Adrenal gland (tissue), 5 donors: ENCODE data around the gene FSD2.

ENCODE experiments used
- POLR2A ChIP-seq, 2 donors: fragments of 450-650 bp; IDR thresholded peaks; one replicate each; pipeline ENCODE4 v1.6.1; 2017; ENCODE audit warnings: antibody characterized with exemption in 2 of 2, mild to moderate bottlenecking in 2 of 2, moderate library complexity in 1 of 2
- TF ChIP-seq, protein P1 (sequence below), 6 experiments: fragments of 450-650 bp in 4 of 6; fragments of 200-600 bp in 2 of 6; sonication (generic) in 1 of 6; IDR thresholded peaks; 1 replicate in 5 of 6; 2 replicates in 1 of 6; pipeline versions ENCODE4 v1.5.1 to v1.8.0; 2016 to 2021; ENCODE audit warnings: antibody characterized with exemption in 6 of 6, mild to moderate bottlenecking in 2 of 6, moderate library complexity in 1 of 6
- donor health status: DM: no; HTN: no; CAD: no.

DNA sequence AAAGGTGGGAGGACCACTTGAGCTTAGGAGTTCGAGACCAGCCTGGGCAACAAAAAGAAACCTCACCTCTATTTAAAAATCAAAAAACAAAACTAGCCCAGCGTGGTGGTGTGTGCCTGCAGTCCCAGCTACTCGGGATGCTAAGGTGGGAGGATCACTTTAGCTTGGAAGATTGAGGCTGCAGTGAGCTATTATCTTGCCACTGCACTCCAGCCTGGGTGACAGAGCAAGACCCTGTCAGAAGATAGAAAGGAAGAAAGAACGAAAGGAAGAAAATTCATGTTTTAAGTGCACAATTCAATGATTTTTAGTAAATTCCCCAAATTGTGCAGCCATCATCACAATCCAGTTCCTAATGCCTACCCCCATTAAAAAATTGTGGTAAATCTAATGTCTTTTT, 7.8 kb downstream of the FSD2 start:
- TF ChIP-seq, protein P1, sequence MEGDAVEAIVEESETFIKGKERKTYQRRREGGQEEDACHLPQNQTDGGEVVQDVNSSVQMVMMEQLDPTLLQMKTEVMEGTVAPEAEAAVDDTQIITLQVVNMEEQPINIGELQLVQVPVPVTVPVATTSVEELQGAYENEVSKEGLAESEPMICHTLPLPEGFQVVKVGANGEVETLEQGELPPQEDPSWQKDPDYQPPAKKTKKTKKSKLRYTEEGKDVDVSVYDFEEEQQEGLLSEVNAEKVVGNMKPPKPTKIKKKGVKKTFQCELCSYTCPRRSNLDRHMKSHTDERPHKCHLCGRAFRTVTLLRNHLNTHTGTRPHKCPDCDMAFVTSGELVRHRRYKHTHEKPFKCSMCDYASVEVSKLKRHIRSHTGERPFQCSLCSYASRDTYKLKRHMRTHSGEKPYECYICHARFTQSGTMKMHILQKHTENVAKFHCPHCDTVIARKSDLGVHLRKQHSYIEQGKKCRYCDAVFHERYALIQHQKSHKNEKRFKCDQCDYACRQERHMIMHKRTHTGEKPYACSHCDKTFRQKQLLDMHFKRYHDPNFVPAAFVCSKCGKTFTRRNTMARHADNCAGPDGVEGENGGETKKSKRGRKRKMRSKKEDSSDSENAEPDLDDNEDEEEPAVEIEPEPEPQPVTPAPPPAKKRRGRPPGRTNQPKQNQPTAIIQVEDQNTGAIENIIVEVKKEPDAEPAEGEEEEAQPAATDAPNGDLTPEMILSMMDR (IDR thresholded peaks at IDR 0.05) = no peak
- TF ChIP-seq POLR2A (IDR thresholded peaks at IDR 0.05) = no peak
